ENCODE measurements around the gene PRKACA. TPM values are rescaled to one million over a fixed set of nuclear protein-coding genes. Genes with fewer than 3 reads are reported as not detected.

PRKACA gene
- total and polyA plus RNA-seq, 8 donors, result 81.5 to 118 (median 93.7) TPM

- H3K9me3 ChIP-seq, result no peaks in the 10 kb centered on the region
- no peaks in the 10 kb centered on the region for H3K36me3 ChIP-seq
- peaks cover 12 to 52% of the 10 kb centered on the region in 2 donors for H3K4me1 ChIP-seq
- no peaks in the 10 kb centered on the region for H3K27me3 ChIP-seq
- intact Hi-C loops (cut with DNase I), result no loop called here
- TF ChIP-seq CTCF (IDR thresholded peaks at IDR 0.05), result no peak
- H3K27ac ChIP-seq, result no peak overlapping the region
- no peak overlapping the region for H3K4me3 ChIP-seq
- ATAC-seq (no peak), DNase-seq (no peak)
Measured at GRCh38 chr19:14142262-14143190, 25.0 kb upstream of the PRKACA start.

GRCh38 chr19:14141041-14141440, 23.5 kb upstream of the PRKACA start:
- DNase-seq (peak in 1 of 4 donors; percentile 4), ATAC-seq (no peak)
- TF ChIP-seq CTCF (IDR thresholded peaks at IDR 0.05), result no peak
- peaks cover 12 to 47% of the 10 kb centered on the region in 2 donors for H3K4me1 ChIP-seq
- no peak overlapping the region for H3K27ac ChIP-seq
- intact Hi-C loops (cut with DNase I), result no loop called here
- H3K27me3 ChIP-seq, result no peaks in the 10 kb centered on the region
- H3K36me3 ChIP-seq, result no peaks in the 10 kb centered on the region
- H3K9me3 ChIP-seq, result no peaks in the 10 kb centered on the region
- H3K4me3 ChIP-seq, result no peak overlapping the region

- peak in 2 of 4 donors; percentile 59 to 60 for DNase-seq
- TF ChIP-seq CTCF (IDR thresholded peaks at IDR 0.05), result no peak
Measured at GRCh38 chr19:14139944-14140343, 22.4 kb upstream of the PRKACA start.

GRCh38 chr19:14138576-14139265, 21.2 kb upstream of the PRKACA start:
- DNase-seq (no peak), ATAC-seq (peak; percentile 9)
- intact Hi-C loops (cut with DNase I), result no loop called here
- peak overlapping the region; percentile 97 for H3K27ac ChIP-seq
- H3K4me1 ChIP-seq, result peaks cover 12 to 55% of the 10 kb centered on the region in 2 donors
- H3K9me3 ChIP-seq, result no peaks in the 10 kb centered on the region
- H3K4me3 ChIP-seq, result peak overlapping the region in 1 of 2 donors; percentile 75
- no peaks in the 10 kb centered on the region for H3K36me3 ChIP-seq
- no peaks in the 10 kb centered on the region for H3K27me3 ChIP-seq
- no peak for TF ChIP-seq CTCF (IDR thresholded peaks at IDR 0.05)

More at GRCh38 chr19:14139944-14140343, 22.4 kb upstream of the PRKACA start:
- peaks cover 12 to 53% of the 10 kb centered on the region in 2 donors for H3K4me1 ChIP-seq
- intact Hi-C loops (cut with DNase I), result no loop called here
- H3K27me3 ChIP-seq, result no peaks in the 10 kb centered on the region
- no peak overlapping the region for H3K4me3 ChIP-seq
- no peaks in the 10 kb centered on the region for H3K9me3 ChIP-seq
- no peaks in the 10 kb centered on the region for H3K36me3 ChIP-seq
- peak overlapping the region; percentile 97 for H3K27ac ChIP-seq
- no peak for ATAC-seq

All from left lung (tissue), 10 donors.